ENCODE data around the gene PGBD2.
"Not testable (repeated sequence)": the region's sequence is repeated elsewhere in the genome, so short reads cannot be mapped to it uniquely, and the experiment has no call there.

PGBD2 gene

DNA sequence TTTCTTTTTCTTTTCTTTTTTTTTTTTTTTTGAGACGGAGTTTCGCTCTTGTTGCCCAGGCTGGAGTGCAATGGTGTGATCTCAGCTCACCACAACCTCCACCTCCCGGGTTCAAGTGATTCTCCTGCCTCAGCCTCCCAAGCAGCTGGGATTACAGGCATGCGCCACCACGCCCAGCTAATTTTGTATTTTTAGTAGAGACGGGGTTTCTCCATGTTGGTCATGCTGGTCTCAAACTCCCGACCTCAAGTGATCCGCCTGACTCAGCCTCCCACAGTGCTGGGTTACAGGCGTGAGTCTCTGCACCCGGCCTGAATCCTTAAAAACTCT, 16.2 kb upstream of the PGBD2 start:
- not testable (repeated sequence) for DNase-seq

DNA sequence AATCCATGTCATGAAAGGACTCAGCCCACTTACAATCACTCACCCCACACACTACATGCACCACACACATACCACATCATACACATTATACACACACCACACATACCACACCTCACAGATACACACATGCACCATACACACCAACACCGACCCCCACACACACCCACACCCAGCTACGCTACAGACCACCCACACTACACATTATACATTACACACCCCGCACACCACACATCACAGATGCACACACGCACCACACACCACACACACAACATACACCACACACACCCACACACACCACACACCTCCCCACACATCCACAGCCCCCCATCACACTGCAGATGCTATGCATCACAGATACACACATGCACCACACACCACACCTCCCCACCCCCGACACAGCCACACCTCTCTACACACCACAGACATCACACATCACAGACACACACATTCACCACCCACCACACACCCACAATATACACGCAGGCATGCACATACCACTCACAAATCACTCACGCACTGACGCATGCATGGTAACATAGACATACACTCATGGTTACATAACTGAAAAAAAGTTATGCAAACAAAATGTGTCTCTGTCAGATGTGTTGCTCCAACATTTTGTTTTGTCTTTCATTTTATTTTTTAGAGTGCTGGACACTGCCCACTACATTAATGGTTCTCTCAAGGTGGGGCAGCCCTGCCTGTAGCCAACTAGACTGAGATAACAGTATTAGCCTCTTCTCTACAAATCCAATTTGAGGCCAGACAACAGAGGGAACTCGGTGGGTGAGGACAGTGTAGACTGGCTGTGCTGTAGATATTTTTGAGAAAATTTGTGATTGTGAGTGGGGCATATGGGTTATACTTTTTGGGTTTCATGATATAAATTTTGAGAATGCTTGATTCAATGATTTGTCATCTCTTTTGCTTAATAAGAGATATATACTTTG, 15.2 kb upstream of the PGBD2 start:
- no peak for DNase-seq

DNA sequence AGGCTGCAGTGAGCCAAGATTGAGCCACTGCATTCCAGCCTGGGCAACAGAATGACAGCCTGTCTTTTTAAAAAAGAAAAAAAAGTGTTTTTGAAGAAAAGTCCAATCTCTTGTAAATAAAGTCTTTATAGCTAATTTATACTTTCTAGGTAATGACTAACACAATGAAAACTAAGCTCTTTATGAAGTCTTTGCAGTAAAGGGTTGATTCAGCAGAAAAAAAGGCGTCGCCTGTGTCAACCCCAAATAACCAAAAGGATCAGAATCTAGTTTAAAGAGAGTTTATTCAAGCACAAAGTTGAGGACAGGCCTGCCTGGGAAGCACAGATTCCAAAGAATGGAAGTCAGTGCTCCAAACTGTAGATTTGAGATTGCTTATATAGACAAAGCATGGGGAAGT, 14.3 kb upstream of the PGBD2 start:
- DNase-seq: no peak

DNA sequence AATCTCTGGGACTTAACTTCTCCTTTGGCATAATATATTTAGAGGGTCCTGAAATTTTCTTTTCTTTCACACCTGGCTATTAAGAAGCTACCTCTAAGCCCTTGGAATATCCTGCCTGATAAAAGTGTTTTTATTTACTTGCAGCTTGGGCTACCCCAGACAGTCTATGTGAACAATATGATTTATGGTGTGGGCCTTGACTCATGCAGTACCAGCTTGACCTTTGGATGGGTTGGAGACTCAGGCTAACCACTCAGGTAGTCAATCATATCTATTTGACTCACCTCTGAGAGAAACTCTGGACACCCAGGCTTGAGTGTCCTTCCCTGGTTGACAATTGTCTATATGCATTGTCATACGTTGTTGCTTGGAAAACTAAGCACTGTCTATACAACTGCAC, 13.4 kb upstream of the PGBD2 start:
- DNase-seq: no peak

DNA sequence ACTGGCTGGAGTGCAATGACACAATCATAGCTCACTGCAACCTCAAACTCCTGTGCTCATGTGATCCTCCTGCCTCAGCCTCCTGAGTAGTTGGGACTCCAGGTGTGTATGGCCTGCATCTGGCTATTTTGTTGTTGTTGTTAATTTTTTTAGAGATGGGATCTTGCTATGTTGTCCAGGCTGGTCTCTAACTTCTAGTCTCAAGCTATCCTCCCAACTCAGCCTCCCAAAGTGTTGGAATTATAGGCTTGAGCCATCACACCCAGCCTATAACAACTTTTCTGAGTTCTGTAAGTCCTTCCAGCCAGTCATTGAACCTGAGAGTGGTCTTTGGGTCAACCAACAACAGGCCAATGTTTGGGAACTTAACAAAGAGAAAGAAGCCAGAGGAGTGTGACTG, 11.2 kb upstream of the PGBD2 start:
- no peak for DNase-seq

DNA sequence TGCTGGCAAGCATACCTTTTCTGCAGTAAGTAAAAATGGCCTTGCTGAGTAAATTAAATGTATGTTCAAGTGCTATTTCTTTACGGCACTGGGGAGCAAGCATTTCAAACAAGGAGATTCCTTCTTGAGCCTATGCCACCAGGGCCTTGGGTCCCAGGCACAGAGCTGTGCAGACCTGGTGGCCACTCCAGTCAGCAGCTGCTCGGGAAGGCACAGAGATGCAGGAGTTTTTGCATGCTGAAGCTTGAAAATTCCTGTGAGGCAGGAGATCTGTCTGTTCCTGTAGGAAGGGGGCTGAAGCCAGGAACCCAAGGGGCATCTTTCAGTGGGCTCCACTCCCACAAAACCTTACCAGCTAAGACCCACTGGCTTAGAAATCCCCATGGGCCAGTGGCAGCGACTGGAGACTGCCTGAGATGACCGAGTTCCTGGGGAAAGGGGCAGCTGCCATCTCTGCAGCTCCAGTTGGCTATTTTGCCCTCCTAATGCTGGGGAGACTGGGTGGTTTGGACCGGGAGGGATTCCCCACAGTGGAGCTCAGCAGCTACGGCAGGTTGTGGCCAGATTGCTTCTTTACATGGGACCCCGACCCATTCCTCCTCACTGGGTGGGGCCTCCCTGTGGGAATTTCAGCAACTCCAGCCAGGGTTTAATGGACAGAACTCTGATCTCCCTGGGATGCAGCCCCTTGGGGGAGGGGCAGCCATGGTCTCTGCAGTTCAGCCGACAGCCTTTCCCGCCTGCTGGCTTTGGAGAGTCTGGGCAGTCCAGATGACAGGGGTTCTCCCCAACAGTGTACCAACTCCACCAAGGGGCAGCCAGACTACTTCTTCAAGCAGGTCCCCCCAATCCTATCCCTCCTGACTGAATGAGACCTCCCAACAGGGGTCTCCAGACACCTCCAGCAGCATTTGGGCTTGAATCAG, 8.4 kb upstream of the PGBD2 start:
- DNase-seq: no peak

DNA sequence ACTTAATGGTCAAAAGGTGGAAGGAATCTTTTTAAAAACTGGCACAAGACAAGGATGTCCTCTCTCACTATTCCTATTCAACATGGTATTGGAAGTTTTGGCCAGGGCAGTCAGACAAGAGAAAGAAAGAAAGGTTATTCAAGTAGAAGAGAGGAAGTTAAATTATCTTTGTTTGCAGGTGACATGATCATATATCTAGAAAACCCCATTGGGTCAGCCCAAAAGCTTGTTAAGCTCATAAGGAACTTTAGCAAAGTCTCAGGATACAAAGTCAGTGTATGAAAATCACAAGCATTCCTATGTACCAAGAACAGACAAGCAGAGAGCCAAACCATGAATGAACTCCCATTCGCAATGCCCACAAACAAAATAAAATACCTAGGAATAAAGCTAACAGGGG, 5.4 kb upstream of the PGBD2 start:
- no peak for DNase-seq

DNA sequence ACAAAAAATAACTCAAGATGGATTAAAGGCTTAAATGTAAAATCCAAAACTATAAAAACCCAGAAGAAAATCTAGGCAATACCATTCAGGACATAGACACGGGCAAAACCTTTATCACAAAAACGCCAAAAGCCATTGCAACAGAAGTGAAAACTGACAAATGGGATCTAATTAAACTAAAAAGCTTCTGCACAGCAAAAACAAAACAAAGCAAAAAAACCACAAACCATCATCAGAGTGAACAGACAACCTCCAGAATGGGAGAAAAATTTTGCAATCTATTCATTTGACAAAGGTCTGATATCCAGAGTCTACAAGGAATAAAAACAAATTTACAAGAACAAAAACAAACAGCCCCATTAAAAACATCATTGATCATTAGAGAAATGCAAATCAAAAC, 4.5 kb upstream of the PGBD2 start:
- DNase-seq: no peak

DNA sequence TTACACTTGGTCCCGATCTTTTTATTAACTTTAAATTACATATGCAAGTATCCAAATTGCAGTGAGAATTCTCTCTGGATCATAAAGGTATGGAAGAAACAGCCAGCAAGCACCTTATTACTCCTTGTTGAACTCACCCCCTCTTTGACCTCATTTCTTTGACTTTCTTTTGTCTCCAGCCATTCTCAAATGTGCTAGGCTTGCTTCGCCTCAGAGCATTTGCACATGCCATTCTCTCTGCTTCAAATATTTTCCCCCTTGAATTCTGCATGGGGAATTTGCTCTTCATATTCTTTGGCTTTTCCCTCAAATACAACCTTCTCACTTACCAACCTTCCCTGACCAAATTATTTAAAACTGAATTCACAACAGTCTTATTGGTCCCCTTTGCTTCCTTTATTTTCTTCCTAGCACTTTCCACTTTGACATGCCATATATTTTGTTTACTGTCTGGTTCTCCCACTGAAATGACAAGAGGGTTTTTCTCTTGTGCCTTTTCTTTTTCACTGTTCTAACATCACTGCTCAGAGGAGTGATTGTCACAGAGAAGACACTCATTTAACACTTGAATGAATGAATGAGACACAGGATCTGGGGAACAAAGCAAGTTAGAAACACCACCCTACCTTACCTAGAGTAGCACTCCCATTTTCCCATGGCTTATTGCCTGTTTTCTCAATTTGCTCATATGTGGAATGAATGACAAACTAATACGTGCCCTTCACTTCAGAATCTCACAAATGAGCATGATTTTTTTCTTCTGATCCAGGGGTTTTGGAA, 1.4 kb upstream of the PGBD2 start:
- DNase-seq: no peak

DNA sequence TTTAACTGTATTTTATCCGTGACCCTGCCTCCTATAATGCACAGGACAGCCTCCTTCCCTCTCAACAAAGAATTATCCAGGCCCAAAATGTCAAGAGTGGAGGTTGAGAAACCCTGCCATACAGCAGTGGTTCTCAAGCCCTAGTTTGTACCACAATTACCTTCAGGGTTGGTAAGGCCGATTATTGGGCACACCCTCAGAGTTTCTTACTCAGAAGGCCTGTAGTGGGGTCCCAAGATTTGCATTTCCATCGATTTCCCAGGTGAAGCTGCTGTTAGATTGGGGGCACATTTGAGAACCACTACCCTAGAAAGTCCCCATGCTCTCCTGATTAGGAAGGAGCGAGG, 400 bp upstream of the PGBD2 start:
- no peak for DNase-seq

DNA sequence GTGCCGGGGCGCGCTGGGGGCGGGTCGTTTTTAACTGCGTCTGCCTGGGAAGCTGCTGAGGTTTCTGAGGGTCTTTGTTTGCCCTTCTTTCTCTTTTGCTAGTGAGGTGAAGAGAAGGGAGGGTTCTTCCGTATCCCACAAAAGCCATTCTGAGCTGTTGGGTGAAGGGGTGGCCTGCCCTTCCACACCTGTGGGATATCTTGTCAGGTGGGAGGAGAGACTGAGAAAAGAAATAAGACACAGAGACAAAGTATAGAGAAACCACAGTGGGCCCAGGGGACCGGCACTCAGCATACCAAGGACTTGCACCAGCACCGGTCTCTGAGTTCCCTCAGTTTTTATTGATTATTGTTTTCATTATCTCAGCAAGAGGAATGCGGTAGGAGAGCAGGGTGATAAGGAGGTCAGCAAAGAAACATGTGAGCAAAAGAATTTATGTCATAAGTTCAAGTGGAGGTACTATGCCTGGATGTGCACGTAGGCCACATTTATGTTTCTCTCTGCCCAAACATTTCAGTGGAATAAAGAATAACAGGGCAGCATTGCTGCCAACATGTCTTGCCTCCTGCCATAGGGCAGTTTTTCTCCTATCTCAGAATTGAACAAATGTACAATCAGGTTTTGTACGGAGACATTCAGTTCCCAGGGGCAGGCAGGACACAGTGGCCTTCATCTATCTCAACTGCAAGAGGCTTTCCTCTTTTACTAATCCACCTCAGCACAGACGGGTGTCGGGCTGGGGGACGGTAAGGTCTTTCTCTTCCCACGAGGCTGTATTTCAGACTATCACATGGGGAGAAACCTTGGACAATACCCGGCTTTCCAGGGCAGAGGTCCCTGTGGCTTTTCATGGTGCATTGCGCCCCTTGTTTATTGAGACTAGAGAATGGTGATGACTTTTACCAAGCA, 972 bp downstream of the PGBD2 start:
- DNase-seq: no peak

DNA sequence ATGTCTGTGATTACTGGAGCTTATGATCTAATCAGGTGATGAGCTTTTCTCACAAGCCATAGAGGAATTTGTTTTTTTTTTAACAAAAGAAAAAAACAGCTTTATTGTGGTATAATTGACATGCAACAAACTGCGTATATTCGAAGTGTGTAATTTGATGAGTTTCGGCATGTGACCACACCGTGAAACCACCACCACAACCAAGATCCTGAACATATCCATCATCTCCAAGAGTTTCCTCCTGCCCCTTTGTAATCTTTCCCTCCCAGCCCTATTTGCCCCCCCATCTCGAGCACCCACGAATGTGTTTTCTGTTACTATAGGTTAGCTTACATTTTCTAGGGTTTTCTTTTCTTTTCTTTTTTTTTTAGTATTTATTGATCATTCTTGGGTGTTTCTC, 4.7 kb downstream of the PGBD2 start:
- DNase-seq: no peak

DNA sequence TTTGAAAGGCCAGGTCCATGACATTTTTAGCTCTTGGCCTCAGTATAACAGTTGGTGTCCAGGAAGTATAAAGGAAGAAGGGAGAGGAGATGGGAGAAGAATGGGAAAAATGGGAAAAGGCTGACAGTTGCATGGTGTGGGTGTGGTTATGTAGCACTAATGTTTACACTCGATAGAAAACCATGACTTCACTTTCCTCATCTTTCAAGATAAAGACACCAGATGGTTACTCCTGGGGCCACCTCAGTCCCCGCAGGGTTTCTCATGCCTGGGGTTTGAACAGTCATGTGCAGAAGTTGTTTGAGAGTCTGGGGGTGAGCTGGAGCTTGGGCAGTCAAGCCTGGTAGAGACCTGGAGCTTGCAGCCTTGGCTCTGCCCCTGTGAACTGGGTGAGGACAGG, 7.9 kb downstream of the PGBD2 start:
- DNase-seq: no peak

DNA sequence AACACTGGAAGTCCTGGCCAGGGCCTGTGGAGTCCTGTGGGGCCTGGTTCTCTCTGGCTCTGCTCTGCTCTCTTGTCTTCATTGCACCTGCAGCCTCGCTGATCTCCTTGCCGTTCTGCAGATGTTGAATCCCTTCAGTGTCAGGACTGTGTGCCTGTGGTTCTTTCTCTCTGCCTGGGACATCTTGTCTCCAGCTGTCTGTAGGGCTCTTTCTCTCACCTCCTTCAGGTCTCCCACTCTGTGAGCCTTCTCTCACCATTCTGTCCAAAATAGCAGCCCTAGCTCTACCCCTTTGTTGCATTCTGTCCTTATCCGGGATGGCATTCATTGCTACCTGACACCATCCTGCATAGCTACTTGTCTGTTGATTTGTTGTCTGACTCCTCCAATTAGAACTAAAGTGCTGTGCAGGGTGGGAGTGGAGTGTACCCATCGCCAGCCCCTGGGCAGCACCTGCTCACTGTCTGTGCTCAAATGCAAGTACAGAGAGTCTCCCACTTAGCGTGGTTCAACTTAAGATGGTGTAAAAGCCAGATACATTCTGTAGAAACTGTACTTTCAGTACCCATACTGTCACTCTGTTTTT, 8.9 kb downstream of the PGBD2 start:
- DNase-seq: no peak

DNA sequence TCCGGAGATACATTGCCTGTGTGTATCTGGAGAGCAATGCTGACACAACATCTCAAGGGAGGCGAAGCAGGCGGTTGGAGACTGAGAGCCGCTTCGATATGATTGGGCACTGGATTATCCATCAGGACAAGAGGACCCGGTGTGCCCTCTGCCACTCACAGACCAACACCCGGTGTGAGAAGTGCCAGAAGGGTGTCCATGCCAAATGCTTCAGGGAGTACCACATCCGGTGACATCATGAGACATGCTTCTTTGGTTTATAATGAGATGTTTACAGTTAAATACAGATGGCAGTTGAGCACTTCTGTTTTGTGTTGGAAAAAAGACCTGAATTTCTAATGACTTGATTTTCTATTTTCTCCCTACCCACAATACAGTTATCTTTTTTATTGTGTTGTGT, 12.1 kb downstream of the PGBD2 start:
- DNase-seq: no peak

DNA sequence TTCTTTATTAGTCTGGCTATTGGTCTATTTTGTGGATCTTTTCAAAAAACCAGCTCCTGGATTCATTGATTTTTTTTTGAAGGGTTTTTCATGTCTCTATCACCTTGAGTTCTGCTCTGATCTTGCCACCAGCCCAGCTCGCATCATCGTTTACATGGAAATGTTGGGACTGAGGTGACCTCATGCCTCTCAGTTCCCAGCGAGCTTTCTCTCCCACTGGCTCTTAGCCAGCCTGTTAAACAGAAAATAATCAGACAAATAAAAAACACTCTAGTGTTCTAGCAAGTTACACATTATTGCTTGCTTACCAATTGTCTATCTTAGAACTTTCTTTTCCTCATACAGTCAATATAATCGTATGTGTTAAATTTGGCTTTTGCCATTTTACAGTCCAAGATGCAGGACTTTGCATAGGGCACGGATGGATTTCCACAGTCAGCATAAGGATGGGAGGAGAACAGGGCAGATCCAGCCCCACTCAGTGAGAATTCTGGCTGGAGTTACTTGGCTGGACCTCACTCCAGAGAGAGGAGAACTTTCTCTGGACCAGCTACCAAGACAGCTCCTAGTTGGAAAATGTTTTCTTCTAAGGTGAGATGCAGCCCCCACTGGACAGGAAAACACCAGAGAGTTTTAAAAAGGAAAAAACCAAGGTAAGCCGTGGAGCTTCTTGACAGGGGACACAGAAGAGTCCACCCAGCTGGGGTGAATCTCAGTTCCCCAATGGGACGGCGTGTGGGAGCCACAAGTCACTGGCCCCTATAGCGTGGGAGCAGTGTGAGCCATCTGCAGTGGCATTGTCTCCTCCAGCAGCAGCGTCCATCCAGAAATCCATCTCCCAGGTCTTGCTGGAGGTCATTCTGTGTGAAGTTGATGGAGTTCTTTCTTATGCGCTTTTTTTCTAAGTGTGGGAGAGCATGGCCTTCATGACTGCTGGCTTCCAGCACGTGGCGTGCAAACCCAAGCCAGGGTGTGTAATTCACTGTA, 17.6 kb downstream of the PGBD2 start:
- no peak for DNase-seq

DNA sequence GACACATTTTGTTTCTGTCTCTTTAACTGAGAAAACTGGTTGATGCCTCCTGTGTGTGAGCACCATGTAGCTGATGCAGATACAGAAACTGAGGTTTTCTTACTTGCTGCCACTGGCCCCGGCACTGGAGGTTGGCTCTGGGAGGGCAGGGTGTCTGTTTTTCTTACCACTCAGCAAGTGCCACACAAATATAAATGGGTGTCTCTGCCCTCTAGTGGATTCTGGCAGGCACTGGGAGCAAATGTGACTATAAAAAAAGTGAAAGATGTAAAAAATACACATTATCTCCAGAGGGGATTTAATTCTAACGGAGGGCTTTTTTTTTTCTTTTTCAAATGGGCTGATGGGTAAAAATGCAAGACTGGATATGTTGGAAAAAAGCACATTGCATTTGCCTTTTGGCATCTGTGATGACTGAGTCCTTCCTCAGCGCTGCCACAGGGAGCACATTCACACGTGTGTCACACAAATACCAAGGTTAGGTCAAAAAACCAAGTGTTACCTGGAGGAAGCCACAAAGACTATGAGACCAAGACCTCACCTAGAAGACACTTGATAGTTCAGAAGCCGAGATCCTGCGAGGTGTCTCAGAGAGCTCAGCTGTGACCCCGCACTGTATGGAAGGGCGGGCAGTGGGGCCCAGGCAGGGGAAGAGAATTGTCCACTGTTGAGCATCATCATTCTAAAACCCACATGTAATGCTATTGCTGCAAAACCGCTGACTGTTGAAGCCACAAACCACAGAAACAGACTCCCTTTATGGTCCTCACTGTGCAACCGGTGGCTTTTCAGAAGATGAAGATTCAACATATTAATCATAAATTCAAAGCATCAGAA, 18.9 kb downstream of the PGBD2 start:
- DNase-seq: no peak

DNA sequence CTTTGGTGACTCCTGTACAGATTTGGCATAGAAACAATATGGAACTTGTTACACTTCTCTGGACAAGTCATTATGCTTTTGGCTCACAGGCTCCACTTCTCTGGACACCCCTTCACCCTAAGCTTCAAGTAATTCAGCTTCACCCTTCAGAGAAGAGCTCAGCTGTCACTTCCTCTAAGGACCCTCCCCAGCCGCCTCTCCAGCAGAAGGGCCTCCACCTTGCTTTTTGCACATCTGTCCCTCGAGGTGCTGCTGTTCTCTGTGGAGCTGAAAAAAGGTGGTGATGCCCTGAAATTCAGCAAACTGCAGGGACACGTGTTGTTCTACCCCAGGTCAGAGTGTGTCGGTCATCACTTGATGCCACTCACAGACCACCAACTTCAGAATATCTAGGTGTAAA, 19.8 kb downstream of the PGBD2 start:
- not testable (repeated sequence) for DNase-seq

DNA sequence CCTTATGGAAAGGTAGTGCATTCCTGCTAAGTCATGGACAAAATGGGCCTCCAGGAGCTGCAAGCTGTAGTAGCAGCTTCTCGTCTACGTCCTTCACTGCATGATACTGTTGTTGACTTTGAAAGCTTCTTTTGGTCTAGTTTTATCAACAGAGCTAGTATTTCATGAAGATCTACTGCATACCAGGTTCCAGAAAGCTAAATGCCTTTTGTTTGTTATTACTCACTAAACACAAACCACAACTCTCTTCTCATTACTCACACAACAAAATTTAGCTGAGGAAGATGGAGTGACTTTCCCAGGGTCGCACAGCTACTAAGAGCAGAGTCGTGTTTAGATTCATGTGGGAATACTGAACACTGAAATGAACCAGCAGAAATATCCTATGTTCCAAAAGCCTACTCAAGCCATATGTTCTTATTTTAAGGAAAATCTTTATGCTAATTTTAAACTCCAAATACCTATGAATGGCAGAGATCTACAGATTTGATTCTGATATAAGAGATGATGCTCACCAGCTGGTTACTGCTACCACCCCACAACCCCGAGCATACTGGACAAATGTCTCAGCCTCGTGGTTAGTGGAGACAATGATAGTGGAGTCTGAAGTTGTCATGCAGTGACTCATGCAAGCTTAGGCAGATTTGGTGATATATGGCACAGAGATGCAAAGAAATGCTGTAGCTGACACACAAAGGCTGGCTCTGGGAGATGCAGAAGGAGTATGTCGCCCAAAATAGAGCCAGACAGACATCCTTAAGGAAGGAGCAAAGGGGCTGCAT, 20.6 kb downstream of the PGBD2 start:
- DNase-seq: no peak

Data from T1000 (cell line).